Activated CD8-positive, alpha-beta memory T cell treated with anti-CD3 and anti-CD28 coated beads for 36 hours (primary cell): Measurements from ENCODE around the gene FCGR1A. TPM values are rescaled to one million over a fixed set of nuclear protein-coding genes. Genes with fewer than 3 reads are reported as not detected.
"Not testable (repeated sequence)": the region's sequence is repeated elsewhere in the genome, so short reads cannot be mapped to it uniquely, and the experiment has no call there.

Source experiments
- CTCF ChIA-PET: fragments of 350-600 bp; sonication (Branson Sonifier 250); formaldehyde crosslinking; loops from one replicate; lab custom pipeline; 2021; ENCODE audit warnings: antibody characterized with exemption; lab: Charles Lee
- POLR2A ChIA-PET: fragments of 350-600 bp; sonication (Branson Sonifier 250); formaldehyde crosslinking; loops from one replicate; lab custom pipeline; 2021; ENCODE audit warnings: antibody characterized with exemption; lab: Charles Lee
- total RNA-seq, 2 experiments: library from RNA; stranded (reverse); gene quantifications; one replicate each; pipeline ENCODE4 v1.2.3, GENCODE V29; 2021

Gene FCGR1A
- total RNA-seq, 2 experiments from 2014 or later, result not detected

GRCh38 chr1:149826555-149826954 is 44.1 kb downstream of the FCGR1A start:
- CTCF ChIA-PET, POLR2A ChIA-PET: not testable (repeated sequence)

- POLR2A ChIA-PET, CTCF ChIA-PET: not testable (repeated sequence)
Observed at GRCh38 chr1:149831764-149832315, 49.3 kb downstream of the FCGR1A start.

DNA sequence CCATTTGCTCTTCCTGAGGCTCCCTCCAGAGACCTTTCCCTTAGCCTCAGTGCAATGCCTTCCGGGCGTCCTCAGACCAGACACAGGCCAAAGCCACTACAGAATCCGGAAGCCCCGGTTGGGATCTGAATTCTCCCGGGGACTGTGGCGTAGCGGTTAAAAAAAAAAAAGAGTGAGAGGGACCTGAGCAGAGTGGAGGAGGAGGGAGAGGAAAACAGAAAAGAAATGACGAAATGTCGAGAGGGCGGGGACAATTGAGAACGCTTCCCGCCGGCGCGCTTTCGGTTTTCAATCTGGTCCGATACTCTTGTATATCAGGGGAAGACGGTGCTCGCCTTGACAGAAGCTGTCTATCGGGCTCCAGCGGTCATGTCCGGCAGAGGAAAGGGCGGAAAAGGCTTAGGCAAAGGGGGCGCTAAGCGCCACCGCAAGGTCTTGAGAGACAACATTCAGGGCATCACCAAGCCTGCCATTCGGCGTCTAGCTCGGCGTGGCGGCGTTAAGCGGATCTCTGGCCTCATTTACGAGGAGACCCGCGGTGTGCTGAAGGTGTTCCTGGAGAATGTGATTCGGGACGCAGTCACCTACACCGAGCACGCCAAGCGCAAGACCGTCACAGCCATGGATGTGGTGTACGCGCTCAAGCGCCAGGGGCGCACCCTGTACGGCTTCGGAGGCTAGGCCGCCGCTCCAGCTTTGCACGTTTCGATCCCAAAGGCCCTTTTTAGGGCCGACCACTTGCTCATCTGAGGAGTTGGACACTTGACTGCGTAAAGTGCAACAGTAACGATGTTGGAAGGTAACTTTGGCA is 50.0 kb downstream of the FCGR1A start:
- CTCF ChIA-PET, POLR2A ChIA-PET: not testable (repeated sequence)

DNA sequence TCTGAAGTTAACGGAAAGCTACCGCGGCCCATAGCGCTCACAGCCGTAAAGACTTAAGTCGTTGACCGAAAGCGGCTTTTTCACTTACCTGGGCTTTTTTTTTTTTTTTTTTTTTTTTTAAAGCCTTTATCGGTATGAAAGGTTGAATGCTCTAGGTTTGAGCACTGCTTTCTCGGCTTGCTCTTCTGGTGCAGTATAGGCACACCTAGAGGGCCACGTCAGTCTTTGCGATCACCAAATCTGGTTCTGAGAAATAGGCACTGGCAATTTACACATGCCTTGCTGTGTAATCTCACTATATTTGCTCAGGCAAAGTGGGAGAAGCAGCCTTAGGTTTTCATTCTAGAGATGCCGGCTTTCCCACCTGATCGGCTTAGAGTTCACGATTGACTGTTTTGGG is 50.6 kb downstream of the FCGR1A start:
- POLR2A ChIA-PET, CTCF ChIA-PET: not testable (repeated sequence)

- CTCF ChIA-PET, POLR2A ChIA-PET: not testable (repeated sequence)
Observed at GRCh38 chr1:149841149-149841548, 58.7 kb downstream of the FCGR1A start.

Other genes starting within 250 kb of the FCGR1A start
- gene PPIAL4C, start 198.8 kb upstream of the FCGR1A start, total RNA-seq, result not detected
- 10 to 100 TPM; 28.1 TPM for gene BOLA1, start 116.9 kb downstream of the FCGR1A start, total RNA-seq
- 1 to 10 TPM; 8.5 to 8.8 TPM for gene SV2A, start 135.2 kb downstream of the FCGR1A start, total RNA-seq
- 100 to 1,000 TPM; 107 TPM for gene SF3B4, start 145.1 kb downstream of the FCGR1A start, total RNA-seq
- gene MTMR11, start 154.2 kb downstream of the FCGR1A start, total RNA-seq, result 1 to 10 TPM; 1.9 TPM
- gene OTUD7B, start 228.0 kb downstream of the FCGR1A start, total RNA-seq, result 10 to 100 TPM; 39.5 to 40.6 TPM